Right ventricle myocardium inferior (tissue), 1 donor: ENCODE results near the gene RNF225. TPM values are rescaled to one million over a fixed set of nuclear protein-coding genes. Genes with fewer than 3 reads are reported as not detected.
"Not testable (repeated sequence)": the region's sequence is repeated elsewhere in the genome, so short reads cannot be mapped to it uniquely, and the experiment has no call there.

Experiments
- ATAC-seq: fragments of 200-7000 bp; cut with Tn5 transposase; one replicate; pipeline ENCODE4 v1.9.1; 2020; ENCODE audit warnings: mild to moderate bottlenecking, moderate library complexity
- DNase-seq: peaks from one replicate; pipeline ENCODE4 v3.0.0; 2021; ENCODE audit errors: missing footprints
- intact Hi-C: fragments of 100-400 bp; cut with DNase I; formaldehyde crosslinking; loops from one replicate; pipeline ENCODE4 v1.11.0; 2022
- total RNA-seq: library from RNA; stranded (reverse); fragmentation: NEBNext Ultra II Directional; extraction: Animal tissue kit (Norgen Biotek cat#: 25700); gene quantifications from one replicate; pipeline ENCODE4 v1.2.1, GENCODE V29; 2021
- donor health status: DM: no; HTN: yes; CAD: no; lungs with severe emphysema.

The RNF225 gene
- total RNA-seq, 1 donor from 2014 or later, result not detected

DNA sequence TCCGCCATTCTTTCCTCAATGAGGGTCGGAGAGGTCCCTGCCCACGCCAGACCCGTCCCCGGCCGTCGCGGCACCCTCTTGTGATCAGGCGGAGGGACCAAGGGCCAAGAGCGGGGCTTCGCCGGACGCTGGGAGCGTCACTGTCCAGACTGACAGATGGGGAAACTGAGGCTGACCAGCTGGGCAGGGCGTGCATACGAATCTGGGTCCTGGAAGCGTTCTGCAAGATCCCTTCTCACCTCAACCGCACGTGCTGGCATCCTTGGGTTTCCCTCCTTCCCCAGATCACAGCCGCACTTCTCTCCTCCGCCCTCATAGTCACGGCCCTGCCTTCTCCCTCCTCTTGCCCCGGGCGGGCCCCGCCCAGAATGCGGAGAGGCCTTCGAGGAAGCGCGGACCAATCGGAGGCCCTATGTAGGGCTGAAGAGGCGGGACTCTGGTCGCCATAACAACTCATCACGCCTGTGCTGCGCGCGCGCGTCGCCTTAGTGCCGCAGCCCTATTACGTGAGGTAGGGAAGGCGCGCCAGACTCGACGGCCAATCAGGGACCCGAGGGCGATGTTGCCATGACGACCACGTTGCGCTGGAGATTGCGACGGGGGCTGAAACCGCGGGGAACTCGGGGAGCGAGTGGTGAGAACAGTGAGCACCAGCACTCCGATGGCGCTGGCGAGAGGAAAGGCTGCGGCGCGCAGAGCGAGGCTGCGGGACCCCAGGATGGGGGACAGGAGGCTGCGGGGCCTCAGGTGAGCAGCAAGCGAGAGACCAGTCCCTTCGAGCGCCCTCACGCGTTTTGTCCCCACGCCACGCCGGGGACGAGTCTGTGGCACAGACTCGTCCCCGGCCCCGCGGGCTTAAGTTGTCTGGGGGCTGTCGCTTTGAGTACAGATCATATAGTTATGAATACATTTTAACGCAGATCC lies 5.7 kb downstream of the RNF225 start:
- ATAC-seq, result peak; percentile 99
- intact Hi-C loops, result no loop called here
- peak; percentile 100 for DNase-seq

DNA sequence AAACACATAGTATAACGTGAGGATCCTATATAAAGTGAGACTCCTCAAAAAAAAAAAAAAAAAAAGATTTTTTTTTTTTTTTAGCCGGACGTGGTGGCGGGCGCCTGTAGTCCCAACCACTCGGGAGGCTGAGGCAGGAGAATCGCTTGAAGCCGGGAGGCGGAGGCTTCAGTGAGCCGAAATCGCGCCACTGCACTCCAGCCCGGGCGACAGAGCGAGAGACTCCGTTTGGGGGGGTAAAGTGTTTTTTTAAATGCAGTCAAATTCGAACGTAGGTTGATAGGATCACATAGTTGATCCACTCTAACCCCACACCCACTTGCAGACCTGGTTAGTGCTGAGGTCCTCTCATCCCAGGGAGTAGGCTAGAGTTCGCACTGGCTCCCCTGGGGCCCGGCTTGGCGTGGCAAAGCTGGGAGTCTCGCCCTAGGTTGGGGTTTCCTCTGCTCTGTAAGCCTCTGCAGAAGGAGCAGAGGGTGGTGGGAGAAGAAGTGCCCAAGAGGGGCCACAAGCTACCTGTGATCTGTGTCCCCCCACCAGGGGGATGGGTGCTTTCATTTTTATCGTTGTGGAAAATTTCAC lies 6.5 kb downstream of the RNF225 start:
- intact Hi-C loops, result no loop called here
- ATAC-seq (no peak), DNase-seq (no peak)

DNA sequence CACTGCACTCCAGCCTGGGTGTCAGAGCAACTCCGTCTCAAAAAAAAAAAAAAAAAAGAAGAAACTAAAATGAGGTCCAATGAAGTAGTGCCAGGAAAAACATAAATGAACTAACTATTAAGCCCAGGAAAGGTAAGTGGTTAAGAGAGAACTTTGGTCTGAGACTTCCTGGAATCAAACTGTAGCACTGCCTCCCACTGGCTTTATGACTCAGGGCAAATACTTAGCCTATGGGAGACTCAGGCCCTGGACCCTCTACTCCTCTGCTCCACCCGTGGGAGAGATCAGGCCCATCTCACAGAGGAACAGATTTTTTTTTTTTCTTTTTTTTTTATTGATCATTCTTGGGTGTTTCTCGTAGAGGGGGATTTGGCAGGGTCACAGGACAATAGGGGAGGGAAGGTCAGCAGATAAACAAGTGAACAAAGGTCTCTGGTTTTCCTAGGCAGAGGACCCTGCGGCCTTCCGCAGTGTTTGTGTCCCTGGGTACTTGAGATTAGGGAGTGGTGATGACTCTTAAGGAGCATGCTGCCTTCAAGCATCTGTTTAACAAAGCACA lies 8.5 kb downstream of the RNF225 start:
- DNase-seq, ATAC-seq, intact Hi-C loops: not testable (repeated sequence)

DNA sequence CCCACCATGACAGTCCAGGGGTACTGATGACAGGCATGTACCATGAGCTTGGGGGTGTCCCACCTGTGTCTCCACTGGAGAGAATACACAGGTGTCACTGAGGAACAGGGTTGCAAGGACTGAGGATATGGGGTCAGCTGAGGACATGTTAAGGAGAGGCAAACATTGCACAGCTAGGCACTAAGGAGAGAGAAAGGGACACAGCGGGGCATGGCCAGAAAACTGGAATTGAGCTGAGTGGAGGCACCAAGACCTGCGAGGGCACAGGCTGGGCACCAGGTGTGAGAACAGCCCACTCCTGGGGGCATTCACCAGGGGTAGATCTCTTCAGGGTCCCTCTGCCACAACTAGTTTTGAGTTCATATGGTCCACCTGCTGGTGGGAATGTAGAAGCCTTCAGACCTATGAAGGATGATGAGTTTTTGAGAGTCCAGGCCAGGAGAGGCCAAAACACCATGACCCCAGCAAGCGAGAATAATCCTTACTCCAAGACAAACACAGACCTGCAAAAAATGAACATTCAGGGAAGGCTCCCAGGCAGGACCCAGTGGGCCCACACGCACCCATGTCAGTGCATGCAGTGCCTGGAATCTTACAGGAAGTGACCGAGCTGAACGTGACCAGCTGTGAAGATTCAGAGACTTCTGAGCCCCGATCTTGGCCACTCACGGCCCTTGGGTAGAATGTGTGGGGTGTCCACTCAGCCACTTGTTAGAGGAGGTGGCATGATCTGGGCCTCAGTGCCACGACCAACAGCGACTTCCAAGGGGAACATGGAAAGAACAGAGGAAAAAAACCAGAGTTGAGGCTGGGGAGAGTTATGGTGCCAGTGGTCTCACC lies 11.6 kb downstream of the RNF225 start:
- intact Hi-C loops, result no loop called here

DNA sequence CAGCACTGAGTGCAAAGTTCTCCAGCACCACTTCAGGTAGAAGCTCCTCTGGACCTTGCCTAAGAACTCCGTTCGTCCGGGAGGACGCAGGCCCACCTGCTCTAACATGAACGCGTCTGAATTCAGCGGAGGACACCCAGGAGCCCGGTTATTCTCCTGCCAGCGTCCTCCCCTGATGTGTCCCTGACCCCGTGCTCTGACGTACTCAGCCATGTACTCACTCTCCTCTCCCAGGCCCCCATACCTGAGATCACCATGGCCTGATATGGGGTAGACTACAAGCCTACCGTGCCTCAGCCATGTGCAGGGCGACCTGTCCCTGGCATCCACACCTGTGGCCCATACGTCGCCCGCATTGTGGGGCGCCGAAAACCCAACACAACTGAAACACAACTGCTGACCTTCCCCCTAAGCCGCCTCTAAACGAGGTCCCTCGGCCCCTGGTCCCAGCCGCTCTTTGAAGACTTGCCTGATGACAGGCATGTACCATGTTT lies 12.2 kb downstream of the RNF225 start:
- intact Hi-C loops, result loop anchor here (1.0 kb wide), 1 partner anchor 45 kb away; the partner anchor contains the start of gene ZNF497
- ATAC-seq, result peak; percentile 1
- no peak for DNase-seq

More for the DNA sequence above, 11.6 kb downstream of the RNF225 start:
- DNase-seq, result no peak
- ATAC-seq, result no peak

DNA sequence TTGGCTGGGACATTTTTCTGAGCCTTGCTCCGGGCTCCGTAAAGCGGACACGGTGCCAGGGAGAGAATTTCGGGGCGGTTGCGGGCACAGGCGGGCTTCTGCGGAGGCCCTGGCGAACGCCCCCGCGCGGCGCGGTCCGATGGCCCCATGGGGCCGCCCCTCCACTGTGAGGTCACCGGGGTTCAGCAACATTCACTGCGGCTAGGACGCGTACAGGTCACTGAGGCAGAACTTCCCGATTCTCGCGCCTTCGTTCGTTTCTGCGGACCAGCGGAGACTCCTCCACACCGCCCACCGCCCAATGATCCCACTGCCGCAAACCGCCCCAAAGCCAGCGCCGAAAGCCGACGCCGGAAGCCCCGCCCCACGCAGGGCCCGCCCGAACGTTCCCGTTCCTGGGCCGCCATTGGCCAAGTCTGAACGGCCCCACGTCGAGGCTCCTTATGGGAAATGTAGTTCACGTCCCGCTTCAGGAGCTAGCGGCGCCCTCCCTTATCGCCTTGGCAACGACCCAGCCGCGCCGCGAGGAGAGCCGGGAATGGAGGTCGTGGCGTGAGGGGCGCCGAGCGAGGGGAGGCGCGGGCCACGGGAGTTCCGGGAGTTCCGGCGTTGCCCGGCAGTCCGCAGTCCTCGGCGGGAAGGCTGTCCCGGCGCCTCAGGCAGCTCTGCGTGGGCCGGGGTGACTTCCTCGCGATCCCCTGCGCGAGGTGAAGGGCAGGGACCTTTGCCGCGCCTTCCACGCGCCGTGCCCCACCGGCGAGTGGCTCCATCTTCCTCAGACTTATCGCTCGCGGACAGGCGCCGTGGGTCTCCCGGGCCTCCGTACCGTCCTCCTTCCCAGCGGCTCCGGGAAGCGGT lies 12.9 kb downstream of the RNF225 start, which contains the start of gene ZNF584:
Gene ZNF584, plus strand, starts transcription at position 498 of the 858 bp plus-strand sequence. CDS start 499 bp downstream, outside the sequence.
- DNase-seq (peak; percentile 98), ATAC-seq (peak; percentile 99)
- intact Hi-C loops, result loop anchor here (1.0 kb wide), 1 partner anchor 46 kb away; the partner anchor contains the start of gene ZNF497

DNA sequence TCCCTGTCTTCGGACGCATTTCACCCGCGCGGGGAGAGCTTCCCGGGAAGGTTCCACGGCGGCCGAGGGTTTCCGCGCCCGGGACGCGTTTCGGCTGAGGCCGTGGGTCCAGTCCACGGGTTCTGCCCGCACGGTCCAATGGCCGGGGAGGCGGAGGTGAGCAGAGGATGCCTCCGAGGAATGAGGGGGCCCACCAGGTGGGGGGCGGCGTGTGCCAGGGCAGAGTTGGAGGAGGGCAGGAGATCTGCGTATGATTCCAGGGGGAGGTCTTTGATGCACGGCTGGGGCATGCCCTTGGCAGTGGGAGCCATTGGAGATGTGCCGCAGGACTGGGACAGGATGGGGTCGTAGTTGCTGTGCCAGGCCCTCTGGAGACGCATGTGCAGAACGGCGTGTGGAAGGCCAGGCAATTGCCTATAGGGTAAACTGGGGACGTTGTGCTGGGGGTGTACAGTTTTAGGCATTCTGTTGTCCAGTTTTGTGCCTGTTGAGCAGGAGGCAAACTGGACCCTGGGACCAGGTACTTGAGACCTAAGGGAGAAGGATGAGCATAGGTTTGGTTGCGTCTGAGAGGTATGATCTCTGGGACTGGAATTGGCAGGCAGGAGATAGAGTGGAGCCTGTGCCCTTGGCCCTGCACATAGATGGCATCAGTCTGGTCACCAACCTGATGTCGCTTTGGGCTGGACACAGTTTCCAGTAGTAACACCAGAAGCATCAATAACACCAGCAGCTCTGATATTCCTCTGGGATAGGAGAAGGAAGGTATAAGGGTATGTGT lies 13.7 kb downstream of the RNF225 start:
- DNase-seq, result no peak
- intact Hi-C loops, result no loop called here
- peak; percentile 17 for ATAC-seq

DNA sequence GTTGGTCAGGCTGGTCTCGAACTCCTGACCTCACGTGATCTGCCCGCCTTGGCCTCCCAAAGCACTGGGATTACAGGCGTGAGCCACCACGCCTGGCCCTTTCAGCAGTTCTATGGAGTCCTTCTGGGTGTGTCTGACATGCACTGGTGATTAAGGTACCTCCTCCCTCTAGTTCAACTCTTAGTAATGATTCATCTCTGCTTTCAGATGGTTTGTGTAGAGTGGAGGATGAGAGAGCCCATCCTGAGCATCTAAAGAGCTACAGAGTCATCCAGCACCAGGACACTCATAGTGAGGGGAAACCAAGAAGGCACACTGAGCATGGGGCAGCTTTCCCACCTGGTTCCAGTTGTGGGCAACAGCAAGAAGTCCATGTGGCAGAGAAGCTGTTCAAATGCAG lies 21.1 kb downstream of the RNF225 start:
- ATAC-seq (no peak), DNase-seq (no peak)
- intact Hi-C loops, result no loop called here

DNA sequence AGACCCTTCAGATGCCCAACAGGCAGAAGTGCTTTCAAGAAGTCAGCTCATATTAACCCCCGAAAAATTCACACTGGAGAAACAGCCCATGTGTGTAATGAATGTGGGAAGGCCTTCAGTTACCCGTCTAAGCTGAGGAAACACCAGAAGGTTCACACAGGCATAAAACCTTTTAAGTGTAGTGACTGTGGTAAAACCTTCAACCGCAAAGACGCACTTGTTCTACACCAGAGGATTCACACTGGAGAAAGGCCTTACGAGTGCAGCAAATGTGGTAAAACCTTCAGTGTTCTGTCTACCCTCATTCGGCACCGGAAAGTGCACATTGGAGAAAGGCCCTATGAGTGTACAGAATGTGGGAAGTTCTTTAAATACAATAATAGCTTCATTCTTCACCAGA lies 21.6 kb downstream of the RNF225 start:
- no peak for ATAC-seq
- DNase-seq, result no peak
- intact Hi-C loops, result no loop called here

DNA sequence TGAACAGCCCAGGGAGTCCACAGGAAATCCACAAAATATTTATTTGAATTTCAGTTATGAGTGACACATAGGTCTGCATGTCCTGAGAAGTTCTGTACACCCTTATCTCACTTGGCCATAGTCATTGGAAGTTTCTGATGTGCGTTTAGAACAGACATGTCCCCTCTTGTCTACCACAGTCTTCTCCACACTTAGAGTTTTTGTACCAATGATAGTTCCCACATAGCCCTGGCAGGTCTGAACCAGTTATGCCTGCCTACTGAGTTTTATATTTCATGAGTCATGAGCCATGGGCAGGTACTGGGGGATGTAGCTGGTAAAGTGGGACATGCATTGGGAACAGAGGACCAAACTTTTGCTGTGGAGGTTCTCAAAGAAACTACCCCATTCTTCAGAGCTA lies 33.2 kb downstream of the RNF225 start:
- intact Hi-C loops, result no loop called here
- no peak for ATAC-seq
- no peak for DNase-seq

DNA sequence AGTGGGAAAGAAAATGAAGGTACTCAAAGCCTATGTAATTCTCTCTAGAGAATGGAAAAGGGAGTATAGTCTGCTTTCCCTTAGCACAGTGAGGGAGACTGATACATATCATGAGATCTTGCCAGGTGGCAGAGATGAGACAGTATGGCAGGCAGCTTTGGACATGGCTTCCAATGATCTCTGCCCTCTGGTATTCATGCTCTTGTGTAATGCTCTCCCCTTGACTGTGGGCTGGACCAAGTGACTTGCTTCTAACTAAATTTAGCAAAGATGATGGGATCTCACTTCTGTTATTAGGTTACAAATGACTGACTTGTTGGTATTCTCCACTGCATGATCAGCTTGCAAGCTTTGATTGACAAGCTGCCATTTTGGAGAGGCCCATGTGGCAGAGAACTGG lies 34.3 kb downstream of the RNF225 start:
- intact Hi-C loops, result no loop called here
- no peak for ATAC-seq
- DNase-seq, result no peak

DNA sequence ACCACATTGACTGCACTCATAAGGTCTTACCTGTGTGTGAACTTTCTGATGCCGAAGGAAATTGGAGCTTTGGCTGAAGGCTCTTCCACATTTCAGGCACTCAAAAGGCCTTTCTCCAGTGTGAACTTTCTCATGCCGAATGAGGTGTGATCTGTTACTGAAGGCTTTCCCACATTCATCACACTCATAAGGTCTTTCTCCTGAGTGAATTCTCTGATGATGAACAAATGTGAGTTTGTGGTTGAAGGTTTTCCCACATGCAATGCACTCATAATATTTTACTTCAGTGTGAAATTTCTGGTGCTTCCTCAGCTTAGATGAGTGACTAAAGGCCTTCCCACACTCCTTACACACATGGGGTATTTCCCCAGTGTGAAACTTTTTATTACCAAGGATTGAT lies 38.8 kb downstream of the RNF225 start:
- DNase-seq, result no peak
- intact Hi-C loops, result no loop called here
- ATAC-seq, result no peak

DNA sequence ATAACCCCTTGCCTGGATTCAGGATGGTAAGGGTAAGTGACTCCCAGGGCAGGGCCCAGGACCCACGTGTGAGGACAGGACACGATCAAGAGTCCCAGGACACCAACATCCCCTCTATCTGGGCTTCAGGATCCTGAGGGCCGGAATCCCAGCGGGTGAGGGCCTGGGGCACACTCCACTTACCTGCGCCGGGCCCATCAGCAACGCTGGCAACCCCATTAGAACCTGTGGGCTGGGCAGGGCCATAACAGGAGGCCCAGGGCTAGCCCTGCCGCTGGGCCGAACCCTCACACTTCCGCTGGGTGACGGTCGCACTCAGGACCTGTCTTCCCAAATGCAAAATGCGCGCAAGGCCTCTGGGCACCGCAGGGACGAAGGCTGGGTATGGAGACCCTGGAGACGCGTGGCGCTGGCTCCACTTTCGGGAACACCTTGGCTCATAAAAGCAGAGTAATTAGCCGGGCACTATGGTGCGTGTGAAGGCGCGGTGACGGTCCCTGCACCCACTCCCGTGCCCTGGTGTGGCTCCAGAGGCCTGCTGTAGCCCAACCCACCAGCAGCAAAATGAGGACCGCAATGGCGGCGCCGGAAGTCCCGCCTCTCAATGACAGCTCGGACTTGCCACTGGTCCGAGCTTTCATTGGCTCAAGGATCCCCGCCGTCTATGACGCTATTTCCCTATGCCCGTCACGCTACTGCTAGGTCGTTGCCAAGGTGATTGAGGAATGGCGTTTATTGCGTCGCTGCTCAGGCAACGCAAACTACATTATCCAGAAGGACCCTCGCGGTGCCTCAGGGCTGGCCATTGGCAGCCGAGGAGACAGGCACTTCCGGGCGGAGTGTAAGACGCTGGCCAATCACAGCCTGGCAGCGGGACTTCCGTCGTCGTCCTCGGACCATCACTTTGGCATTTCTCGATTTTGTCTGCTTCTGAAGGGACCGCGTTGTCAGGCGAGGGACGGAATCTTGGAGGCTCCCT lies 44.4 kb downstream of the RNF225 start, which contains the start of gene ZNF132:
Gene ZNF132, minus strand, starts transcription at position 578 of the 979 bp plus-strand sequence. Its CDS starts 332 bp downstream, at position 246.
- DNase-seq (peak; percentile 98), ATAC-seq (peak; percentile 98)
- intact Hi-C loops, result loop anchor here (1.0 kb wide), 1 partner anchor 11 kb away; the partner anchor contains the start of gene ZNF324B

DNA sequence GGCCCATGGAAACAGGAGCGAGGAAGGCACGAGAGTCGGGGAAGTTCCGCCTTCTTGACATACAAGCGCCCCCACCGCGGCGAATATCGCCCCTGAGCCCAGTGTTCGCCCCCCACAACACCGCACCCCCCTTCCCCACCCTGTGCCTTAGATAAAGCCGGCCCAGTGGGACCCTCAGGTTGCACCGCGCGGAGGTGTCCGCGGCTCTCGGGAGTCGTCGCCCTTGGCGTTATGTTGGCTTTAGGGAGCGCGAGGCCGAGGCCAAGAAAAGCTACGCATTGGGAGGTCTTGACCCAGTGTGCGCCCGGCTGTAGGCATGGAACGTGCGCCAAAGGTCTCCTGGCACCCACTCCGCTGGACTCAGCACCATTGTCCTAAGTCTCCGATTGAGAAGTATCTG lies 45.1 kb downstream of the RNF225 start:
- intact Hi-C loops, result loop anchor here (1.0 kb wide), 1 partner anchor 11 kb away; the partner anchor contains the start of gene ZNF324B
- DNase-seq (no peak), ATAC-seq (peak; percentile 3)

DNA sequence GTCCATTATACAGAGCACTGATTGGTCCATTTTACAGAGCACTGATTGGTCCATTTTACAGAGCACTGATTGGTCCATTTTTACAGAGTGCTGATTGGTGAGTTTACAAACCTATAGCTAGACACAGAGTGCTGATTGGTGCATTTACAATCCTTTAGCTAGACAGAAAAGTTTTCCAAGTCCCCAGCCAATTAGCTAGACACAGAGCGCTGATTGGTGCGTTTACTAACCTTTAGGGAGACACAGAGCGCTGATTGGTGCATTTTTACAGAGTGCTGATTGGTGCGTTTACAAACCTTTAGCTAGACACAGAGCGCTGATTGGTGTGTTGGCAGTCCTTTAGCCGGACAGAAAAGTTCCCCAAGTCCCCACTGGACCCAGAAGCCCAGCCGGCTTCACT lies 47.5 kb downstream of the RNF225 start:
- intact Hi-C loops, DNase-seq, ATAC-seq: not testable (repeated sequence)
